Caco-2 (cell line): Measurements from ENCODE around the gene GSTM5. TPM values are rescaled to one million over a fixed set of nuclear protein-coding genes. Genes with fewer than 3 reads are reported as not detected.

Source experiments
- BruUV-seq: library from RNA; stranded (reverse); fragments of 400-500 nt; replicated peaks from 2 replicates; lab custom pipeline; 2021; lab: Mats Ljungman, UMichigan
- CTCF ChIA-PET: fragments of 300-600 bp; sonication (Branson Sonifier 250); formaldehyde crosslinking; loops from one replicate; lab custom pipeline; 2022; ENCODE audit warnings: antibody characterized with exemption; lab: Charles Lee
- POLR2A ChIA-PET: fragments of 300-600 bp; sonication (Branson Sonifier 250); formaldehyde crosslinking; loops from one replicate; lab custom pipeline; 2022; ENCODE audit warnings: antibody characterized with exemption; lab: Charles Lee
- DNase-seq, 2 experiments: peaks; one replicate each; pipeline versions ENCODE4 v3.0.0 to v3.0.0-alpha.2; 2020 to 2022
- H3K27me3 ChIP-seq: replicated peaks from 2 replicates; pipeline ENCODE4 v1.6.0; 2011; ENCODE audit warnings: low read length; ENCODE audit not compliant: control insufficient read depth, insufficient read depth
- H3K36me3 ChIP-seq: 2 replicates; pipeline ENCODE4 v1.5.1; 2011; ENCODE audit warnings: low read length; ENCODE audit not compliant: control insufficient read depth, insufficient read depth
- H3K4me1 ChIP-seq: fragments of 250-450 bp; sonication (Bioruptor Pico); 2 replicates; pipeline ENCODE4 v1.5.1; 2020; ENCODE audit warnings: mild to moderate bottlenecking
- H3K4me3 ChIP-seq: 2 replicates; pipeline ENCODE4 v1.5.1; 2011; ENCODE audit warnings: low read depth, mild to moderate bottlenecking, control low read depth, low read length
- H3K9me3 ChIP-seq: fragments of 250-450 bp; sonication (Bioruptor Pico); 2 replicates; pipeline ENCODE4 v1.5.1; 2020; ENCODE audit warnings: mild to moderate bottlenecking, moderate library complexity
- H3K27ac Mint-ChIP-seq: one replicate; pipeline ENCODE4 v1.8.0; 2022; ENCODE audit warnings: mixed read lengths; ENCODE audit not compliant: unreplicated experiment
- H3K27me3 Mint-ChIP-seq: one replicate; pipeline ENCODE4 v1.8.0; 2022; ENCODE audit warnings: mixed read lengths; ENCODE audit not compliant: insufficient read depth, unreplicated experiment
- H3K36me3 Mint-ChIP-seq: one replicate; pipeline ENCODE4 v1.8.0; 2022; ENCODE audit warnings: mild to moderate bottlenecking, mixed read lengths; ENCODE audit not compliant: insufficient read depth, unreplicated experiment
- H3K4me1 Mint-ChIP-seq: one replicate; pipeline ENCODE4 v1.8.0; 2022; ENCODE audit warnings: low read depth, mixed read lengths; ENCODE audit not compliant: unreplicated experiment
- H3K4me3 Mint-ChIP-seq: one replicate; pipeline ENCODE4 v1.8.0; 2022; ENCODE audit warnings: mild to moderate bottlenecking, moderate library complexity, mixed read lengths; ENCODE audit not compliant: unreplicated experiment
- H3K9me3 Mint-ChIP-seq: one replicate; pipeline ENCODE4 v1.8.0; 2022; ENCODE audit warnings: mixed read lengths; ENCODE audit not compliant: unreplicated experiment
- CTCF ChIP-seq, 2 experiments: fragments of 200-600 bp in 1 of 2; IDR thresholded peaks; 1 replicate in 1 of 2; 2 replicates in 1 of 2; pipeline versions ENCODE4 v1.5.1 to v1.8.0; 2011 to 2022; ENCODE audit warnings: antibody characterized with exemption in 1 of 2, control low read depth in 1 of 2, inconsistent platforms in 1 of 2, low read depth in 1 of 2, low read length in 1 of 2, mild to moderate bottlenecking in 1 of 2, moderate library complexity in 1 of 2; ENCODE audit not compliant: insufficient read depth in 1 of 2, severe bottlenecking in 1 of 2, unreplicated experiment in 1 of 2
- intact Hi-C: fragments of 100-400 bp; cut with micrococcal nuclease; formaldehyde crosslinking; loops from one replicate; pipeline ENCODE4 v1.10.0; 2022; ENCODE audit not compliant: unreplicated experiment
- total RNA-seq: library from RNA; stranded (reverse); gene quantifications from 2 replicates; pipeline ENCODE4 v1.2.3, GENCODE V29; 2022

GSTM5 gene
- total RNA-seq, 1 experiment from 2014 or later, result 6.0 TPM

DNA sequence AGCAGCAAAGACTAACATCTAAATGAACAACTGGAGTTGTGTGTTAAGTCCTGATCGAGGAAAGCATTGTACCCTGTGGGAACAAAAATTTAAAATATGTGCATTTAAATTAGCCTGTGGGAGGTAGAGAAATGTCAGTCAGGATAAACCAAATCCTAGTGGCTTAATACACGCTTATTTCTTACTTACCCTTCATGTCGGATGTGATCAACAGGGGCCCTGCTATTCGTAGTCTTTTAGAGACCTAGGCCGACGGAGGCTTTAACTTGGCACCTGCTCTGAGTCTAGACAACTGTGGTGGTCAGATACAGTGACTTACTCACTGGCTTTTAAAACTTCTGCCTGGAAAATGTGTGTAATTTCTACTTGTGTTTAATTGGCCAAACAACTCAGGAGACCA, 18.6 kb downstream of the GSTM5 start:
- TF ChIP-seq CTCF (IDR thresholded peaks at IDR 0.05; ENCODE audit: insufficient read depth in 1 of 2, low read depth in 1 of 2, low read length in 1 of 2, severe bottlenecking in 1 of 2, unreplicated experiment in 1 of 2), result no peak
- Histone ChIP-seq H3K9me3 (no peaks in the 10 kb centered on the region), H3K4me1 (peaks cover 34% of the 10 kb centered on the region), H3K27me3 (no peaks in the 10 kb centered on the region), H3K4me3 (no peak overlapping the region), H3K36me3 (no peaks in the 10 kb centered on the region)
- no peak for DNase-seq
- peaks cover 17% of the 10 kb centered on the region for H3K36me3 Mint-ChIP-seq
- H3K9me3 Mint-ChIP-seq, result peaks cover 18% of the 10 kb centered on the region
- intact Hi-C loops, result loop anchor here (5.0 kb wide), 1 partner anchor 42 kb away; no protein-coding TSS in a partner anchor
- ChIA-PET POLR2A (no interaction called here), CTCF (no interaction called here)
- H3K27me3 Mint-ChIP-seq, result no peaks in the 10 kb centered on the region
- BruUV-seq, result no TSS peak
- peak overlapping the region; percentile 21 for H3K4me3 Mint-ChIP-seq
- H3K4me1 Mint-ChIP-seq, result peaks cover 15% of the 10 kb centered on the region
- H3K27ac Mint-ChIP-seq, result peak overlapping the region; percentile 80

DNA sequence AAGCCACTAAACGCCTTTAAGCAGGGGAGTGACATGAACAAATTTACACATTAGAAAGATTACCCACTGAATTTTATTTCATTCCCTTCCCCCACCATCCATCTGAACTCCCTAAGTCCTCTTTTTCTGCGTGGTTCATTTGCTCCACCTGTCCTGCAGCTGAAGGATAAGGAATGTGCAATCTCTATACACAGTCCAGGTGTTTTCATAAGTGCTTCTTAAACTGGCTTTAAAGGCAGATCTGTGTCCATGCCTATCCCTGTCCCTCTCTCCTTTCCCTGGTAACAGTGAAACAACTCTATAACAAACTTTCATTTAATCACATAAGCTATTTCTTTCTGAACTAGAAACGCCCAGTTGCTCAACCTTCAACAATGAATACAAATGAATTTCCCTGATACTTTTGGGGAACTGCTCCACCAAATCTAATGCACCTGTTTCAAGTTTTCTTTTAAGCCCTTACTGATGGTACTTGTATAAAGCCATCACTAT, 20.4 kb downstream of the GSTM5 start:
- CTCF ChIA-PET, result interaction anchor here (0.6 to 1.3 kb wide), 3 partner anchors 14 to 92 kb away, joined by 3 to 5 read pairs (median 3); no protein-coding TSS in a partner anchor
- DNase-seq, result no peak
- H3K4me1 ChIP-seq, result peaks cover 34% of the 10 kb centered on the region
- no peaks in the 10 kb centered on the region for H3K27me3 ChIP-seq
- peaks cover 13% of the 10 kb centered on the region for H3K9me3 Mint-ChIP-seq
- TF ChIP-seq CTCF (IDR thresholded peaks at IDR 0.05; ENCODE audit: insufficient read depth in 1 of 2, low read depth in 1 of 2, low read length in 1 of 2, severe bottlenecking in 1 of 2, unreplicated experiment in 1 of 2), result no peak
- H3K27me3 Mint-ChIP-seq, result no peaks in the 10 kb centered on the region
- no peaks in the 10 kb centered on the region for H3K36me3 ChIP-seq
- peaks cover 15% of the 10 kb centered on the region for H3K4me1 Mint-ChIP-seq
- intact Hi-C loops, result loop anchor here (5.0 kb wide), 1 partner anchor 40 kb away; no protein-coding TSS in a partner anchor
- H3K36me3 Mint-ChIP-seq, result peaks cover 28% of the 10 kb centered on the region
- peak overlapping the region; percentile 80 for H3K27ac Mint-ChIP-seq
- BruUV-seq, result TSS peak; percentile 63
- POLR2A ChIA-PET, result no interaction called here
- H3K4me3 Mint-ChIP-seq, result peak overlapping the region; percentile 87
- H3K9me3 ChIP-seq, result no peaks in the 10 kb centered on the region
- H3K4me3 ChIP-seq, result peak overlapping the region; percentile 41

GRCh38 chr1:109733236-109733870, 21.3 kb downstream of the GSTM5 start:
- peaks cover 34% of the 10 kb centered on the region for H3K4me1 ChIP-seq
- ChIA-PET POLR2A (no interaction called here), CTCF (interaction anchor here (0.9 kb wide), 1 partner anchor 93 kb away, joined by 3 read pairs; no protein-coding TSS in a partner anchor)

More at GRCh38 chr1:109733236-109733870, 21.3 kb downstream of the GSTM5 start:
- no peak overlapping the region; the same call in 1 of the 2 replicates for H3K4me3 ChIP-seq
- intact Hi-C loops, result loop anchor here (5.0 kb wide), 1 partner anchor 39 kb away; no protein-coding TSS in a partner anchor
- no peaks in the 10 kb centered on the region for H3K9me3 ChIP-seq
- Mint-ChIP-seq H3K4me3 (peak overlapping the region; percentile 87), H3K9me3 (peaks cover 13% of the 10 kb centered on the region), H3K36me3 (peaks cover 37% of the 10 kb centered on the region), H3K27me3 (no peaks in the 10 kb centered on the region), H3K4me1 (peaks cover 15% of the 10 kb centered on the region), H3K27ac (peak overlapping the region; percentile 80)
- no peak for TF ChIP-seq CTCF (IDR thresholded peaks at IDR 0.05; ENCODE audit: insufficient read depth in 1 of 2, low read depth in 1 of 2, low read length in 1 of 2, severe bottlenecking in 1 of 2, unreplicated experiment in 1 of 2)
- BruUV-seq, result no TSS peak
- H3K27me3 ChIP-seq, result no peaks in the 10 kb centered on the region
- no peaks in the 10 kb centered on the region for H3K36me3 ChIP-seq
- DNase-seq, result no peak
